Activated CD8-positive, alpha-beta T cell treated with anti-CD3 and anti-CD28 coated beads for 36 hours (primary cell): ENCODE data around the gene KLK8. TPM values are rescaled to one million over a fixed set of nuclear protein-coding genes. Genes with fewer than 3 reads are reported as not detected.
"Not testable (repeated sequence)": the region's sequence is repeated elsewhere in the genome, so short reads cannot be mapped to it uniquely, and the experiment has no call there.

Experiments used
- ATAC-seq: fragments of 200-7000 bp; cut with Tn5 transposase; one replicate; pipeline ENCODE4 v1.10.0; 2021; ENCODE audit warnings: mild to moderate bottlenecking, moderate library complexity
- CTCF ChIA-PET: fragments of 350-600 bp; sonication (Branson Sonifier 250); formaldehyde crosslinking; loops from one replicate; lab custom pipeline; 2021; ENCODE audit warnings: antibody characterized with exemption; lab: Charles Lee
- POLR2A ChIA-PET: fragments of 350-600 bp; sonication (Branson Sonifier 250); formaldehyde crosslinking; loops from one replicate; lab custom pipeline; 2021; ENCODE audit warnings: antibody characterized with exemption; lab: Charles Lee
- DNase-seq: peaks from one replicate; pipeline ENCODE4 v3.0.0-alpha.2; 2020
- H3K27ac Mint-ChIP-seq: one replicate; pipeline ENCODE4 v1.8.0; 2021; ENCODE audit warnings: mild to moderate bottlenecking, mixed read lengths
- H3K27me3 Mint-ChIP-seq: one replicate; pipeline ENCODE4 v1.8.0; 2021; ENCODE audit warnings: mixed read lengths
- H3K36me3 Mint-ChIP-seq: one replicate; pipeline ENCODE4 v1.8.0; 2021; ENCODE audit warnings: low read depth, mixed read lengths
- H3K4me1 Mint-ChIP-seq: one replicate; pipeline ENCODE4 v1.8.0; 2021; ENCODE audit warnings: low read depth, mixed read lengths
- H3K4me3 Mint-ChIP-seq: one replicate; pipeline ENCODE4 v1.8.0; 2021; ENCODE audit warnings: mild to moderate bottlenecking, moderate library complexity, mixed read lengths
- H3K9me3 Mint-ChIP-seq: one replicate; pipeline ENCODE4 v1.8.0; 2021; ENCODE audit warnings: mixed read lengths
- intact Hi-C: fragments of 100-400 bp; cut with micrococcal nuclease; formaldehyde crosslinking; loops from one replicate; pipeline ENCODE4 v1.10.0; 2022
- total RNA-seq, 2 experiments: library from RNA; stranded (reverse); gene quantifications; one replicate each; pipeline ENCODE4 v1.2.3, GENCODE V29; 2021
- TF ChIP-seq, protein P1 (sequence below): fragments of 200-600 bp; IDR thresholded peaks from one replicate; pipeline ENCODE4 v1.8.0; 2022; ENCODE audit warnings: antibody characterized with exemption, mild to moderate bottlenecking

The KLK8 gene
- total RNA-seq, 2 experiments from 2014 or later: not detected

DNA sequence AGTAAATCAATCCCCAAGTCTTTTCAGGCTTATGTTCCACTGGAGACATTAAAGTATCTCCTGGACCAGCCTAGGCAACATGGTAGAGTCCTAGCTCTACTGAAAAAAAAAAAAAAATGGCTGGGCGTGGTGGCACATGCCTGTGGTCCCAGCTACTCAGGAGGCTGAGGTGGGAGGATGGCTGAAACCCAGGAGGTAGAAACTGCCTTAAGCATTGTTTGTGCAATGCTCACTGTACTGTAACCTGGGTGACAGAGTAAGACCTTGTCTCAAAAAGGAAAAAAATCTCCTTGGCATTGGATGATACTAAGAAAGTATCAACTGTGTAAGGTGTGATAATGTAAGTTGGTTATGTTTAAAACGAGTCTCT lies 8.8 kb downstream of the KLK8 start:
- Mint-ChIP-seq H3K4me1 (no peaks in the 10 kb centered on the region), H3K36me3 (no peaks in the 10 kb centered on the region), H3K27ac (no peak overlapping the region), H3K4me3 (no peak overlapping the region), H3K27me3 (peaks cover 30% of the 10 kb centered on the region), H3K9me3 (no peaks in the 10 kb centered on the region)
- intact Hi-C loops: no loop called here
- DNase-seq (no peak), ATAC-seq (no peak)
- ChIA-PET CTCF (interaction anchor here (1.0 to 1.7 kb wide), 3 partner anchors 24 to 71 kb away, joined by 3 to 4 read pairs (median 3); no protein-coding TSS in a partner anchor), POLR2A (no interaction called here)
- TF ChIP-seq, protein P1, sequence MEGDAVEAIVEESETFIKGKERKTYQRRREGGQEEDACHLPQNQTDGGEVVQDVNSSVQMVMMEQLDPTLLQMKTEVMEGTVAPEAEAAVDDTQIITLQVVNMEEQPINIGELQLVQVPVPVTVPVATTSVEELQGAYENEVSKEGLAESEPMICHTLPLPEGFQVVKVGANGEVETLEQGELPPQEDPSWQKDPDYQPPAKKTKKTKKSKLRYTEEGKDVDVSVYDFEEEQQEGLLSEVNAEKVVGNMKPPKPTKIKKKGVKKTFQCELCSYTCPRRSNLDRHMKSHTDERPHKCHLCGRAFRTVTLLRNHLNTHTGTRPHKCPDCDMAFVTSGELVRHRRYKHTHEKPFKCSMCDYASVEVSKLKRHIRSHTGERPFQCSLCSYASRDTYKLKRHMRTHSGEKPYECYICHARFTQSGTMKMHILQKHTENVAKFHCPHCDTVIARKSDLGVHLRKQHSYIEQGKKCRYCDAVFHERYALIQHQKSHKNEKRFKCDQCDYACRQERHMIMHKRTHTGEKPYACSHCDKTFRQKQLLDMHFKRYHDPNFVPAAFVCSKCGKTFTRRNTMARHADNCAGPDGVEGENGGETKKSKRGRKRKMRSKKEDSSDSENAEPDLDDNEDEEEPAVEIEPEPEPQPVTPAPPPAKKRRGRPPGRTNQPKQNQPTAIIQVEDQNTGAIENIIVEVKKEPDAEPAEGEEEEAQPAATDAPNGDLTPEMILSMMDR: no peak

DNA sequence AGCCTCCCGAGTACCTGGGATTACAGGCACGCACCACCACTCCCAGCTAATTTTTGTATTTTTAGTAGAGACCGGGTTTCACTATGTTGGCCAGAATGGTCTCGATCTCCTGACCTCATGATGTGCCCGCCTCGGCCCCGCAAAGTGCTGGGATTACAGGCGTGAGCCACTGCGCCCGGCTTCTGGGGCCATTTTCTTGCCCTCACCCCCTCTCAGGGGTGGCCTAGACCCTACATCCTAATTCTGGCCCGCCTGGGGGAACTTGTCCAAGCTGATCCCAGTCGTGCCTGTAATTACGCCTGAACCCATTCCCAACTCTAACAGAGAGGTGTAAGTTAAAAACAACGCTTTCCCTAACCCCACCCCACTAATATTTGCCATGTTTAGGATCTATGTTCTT lies 17.0 kb downstream of the KLK8 start:
- H3K4me3 Mint-ChIP-seq, H3K27ac Mint-ChIP-seq, H3K36me3 Mint-ChIP-seq, DNase-seq, H3K9me3 Mint-ChIP-seq, CTCF ChIA-PET, intact Hi-C loops, POLR2A ChIA-PET, ATAC-seq, H3K4me1 Mint-ChIP-seq: not testable (repeated sequence)
- peaks cover 36% of the 10 kb centered on the region for H3K27me3 Mint-ChIP-seq

DNA sequence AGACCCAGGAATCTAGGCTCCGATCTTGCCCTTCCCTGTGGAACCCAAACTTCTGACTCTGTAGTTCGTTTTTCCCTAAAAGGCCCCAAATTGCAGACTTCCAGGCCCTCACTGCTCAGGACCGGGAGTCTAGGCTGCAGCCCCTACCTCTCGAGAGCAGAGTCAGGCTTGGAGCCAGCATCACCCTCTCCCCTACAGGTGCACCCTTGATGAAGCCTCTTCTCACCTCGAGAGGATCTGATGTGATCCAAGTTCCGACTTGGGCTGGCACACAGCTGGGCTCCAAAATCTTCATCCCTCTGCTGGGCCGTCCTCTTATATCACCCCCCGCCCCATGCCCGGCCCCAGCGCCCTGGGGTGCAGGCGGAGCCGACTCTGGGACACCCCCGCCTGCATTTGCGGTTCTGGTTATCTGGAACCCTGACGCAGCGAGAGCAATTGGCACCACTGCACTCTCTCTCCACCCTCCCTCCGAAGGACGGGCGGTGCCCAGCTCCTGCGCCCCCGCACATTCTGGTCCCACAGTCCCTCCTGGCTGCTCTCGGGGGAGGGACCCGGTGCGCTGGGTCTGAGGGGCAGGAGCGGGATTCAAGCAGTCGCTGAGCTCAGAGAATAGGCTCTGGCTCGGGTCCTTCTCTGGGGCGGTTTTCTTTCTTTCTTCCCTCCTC lies 17.6 kb downstream of the KLK8 start, which contains the start of gene KLK7:
KLK7 (minus strand) TSS at position 293 of the 668 bp plus-strand sequence. CDS start 1,518 bp downstream, outside the sequence.
- ChIA-PET POLR2A (no interaction called here), CTCF (no interaction called here)
- TF ChIP-seq, protein P1: no peak
- no peaks in the 10 kb centered on the region for H3K4me1 Mint-ChIP-seq
- no peak within 1 kb of the TSS for H3K27ac Mint-ChIP-seq
- ATAC-seq: no peak
- peaks cover 34% of the 10 kb centered on the region for H3K27me3 Mint-ChIP-seq
- H3K9me3 Mint-ChIP-seq: no peaks in the 10 kb centered on the region
- DNase-seq: peak; percentile 8
- H3K4me3 Mint-ChIP-seq: no peak within 1 kb of the TSS
- H3K36me3 Mint-ChIP-seq: no peaks in the 10 kb centered on the region
- intact Hi-C loops: no loop called here

DNA sequence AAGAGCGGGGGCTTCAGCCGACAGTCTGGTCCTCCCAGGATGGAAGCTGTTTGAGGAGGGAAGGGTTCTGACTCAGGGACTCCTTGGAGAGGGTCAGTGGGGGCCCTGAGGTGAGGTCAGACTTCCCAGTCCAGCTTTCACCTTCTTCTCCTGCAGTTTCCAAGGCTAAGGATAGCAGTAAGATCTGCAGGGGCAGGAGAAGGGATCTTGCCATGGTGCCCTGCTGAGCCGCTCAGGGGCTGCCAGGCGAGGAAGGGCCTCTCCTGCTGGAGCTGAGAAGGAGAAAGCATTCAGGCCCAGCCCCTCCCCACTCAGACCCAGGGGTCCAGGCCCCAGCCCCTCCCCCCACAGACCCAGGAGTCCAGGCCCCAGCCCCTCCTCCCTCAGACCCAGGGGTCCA lies 19.2 kb downstream of the KLK8 start:
- Mint-ChIP-seq H3K9me3 (no peaks in the 10 kb centered on the region), H3K27ac (no peak overlapping the region), H3K4me3 (no peak overlapping the region), H3K4me1 (no peaks in the 10 kb centered on the region), H3K27me3 (peaks cover 34% of the 10 kb centered on the region), H3K36me3 (no peaks in the 10 kb centered on the region)
- intact Hi-C loops: no loop called here
- ATAC-seq (no peak), DNase-seq (no peak)
- TF ChIP-seq, protein P1: no peak
- POLR2A ChIA-PET: no interaction called here
- CTCF ChIA-PET: no interaction called here

DNA sequence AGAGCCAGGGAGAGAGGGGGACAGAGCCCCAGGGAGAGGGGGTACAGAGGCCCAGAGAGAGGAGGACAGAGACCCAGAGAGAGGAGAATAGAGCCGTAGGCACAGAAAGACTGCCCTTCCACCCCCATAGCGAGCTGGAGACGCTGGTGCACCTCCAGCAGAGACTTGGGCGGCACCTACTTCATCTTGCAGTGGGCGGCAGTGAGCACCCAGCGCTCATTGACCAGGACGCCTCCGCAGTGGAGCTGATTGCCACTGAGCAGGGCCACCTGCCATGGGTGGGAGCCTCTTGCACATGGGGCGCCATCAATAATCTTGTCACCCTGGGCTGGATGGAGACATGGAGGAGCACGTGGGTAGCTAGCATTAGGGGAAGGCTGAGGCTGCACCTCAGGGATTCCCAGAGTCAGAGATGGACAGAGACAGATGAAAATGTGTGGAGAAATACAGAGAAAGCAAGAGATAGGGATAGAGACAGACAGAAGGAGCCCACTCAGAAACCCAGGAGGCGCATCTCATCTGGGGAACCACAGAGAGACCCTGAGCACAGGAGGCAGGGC lies 19.7 kb downstream of the KLK8 start:
- CTCF ChIA-PET: no interaction called here
- no peak for DNase-seq
- ATAC-seq: no peak
- intact Hi-C loops: no loop called here
- Mint-ChIP-seq H3K27ac (no peak overlapping the region), H3K4me1 (no peaks in the 10 kb centered on the region), H3K9me3 (no peaks in the 10 kb centered on the region), H3K36me3 (no peaks in the 10 kb centered on the region), H3K27me3 (peaks cover 37% of the 10 kb centered on the region), H3K4me3 (no peak overlapping the region)
- TF ChIP-seq, protein P1: no peak
- POLR2A ChIA-PET: no interaction called here
